Fibroblast of pulmonary artery (primary cell): ENCODE data around the gene ZSCAN32.

Source experiments
- DNase-seq: peaks from one replicate; pipeline ENCODE4 v3.0.0-alpha.2; 2010; ENCODE audit warnings: low read depth
- H3K4me3 ChIP-seq: replicated peaks from 2 replicates; pipeline ENCODE4 v1.5.1; 2011; ENCODE audit warnings: low read depth, mild to moderate bottlenecking, control low read depth, low read length, moderate library complexity
- CTCF ChIP-seq: IDR thresholded peaks from 2 replicates; pipeline ENCODE4 v1.5.1; 2011; ENCODE audit warnings: mild to moderate bottlenecking, control low read depth, low read length, inconsistent platforms; ENCODE audit errors: missing control alignments

The ZSCAN32 gene

GRCh38 chr16:3383045-3383448 lies 17.8 kb downstream of the ZSCAN32 start:
- H3K4me3 ChIP-seq, result no peak overlapping the region
- no peak for TF ChIP-seq CTCF

GRCh38 chr16:3377917-3378316 lies 22.9 kb downstream of the ZSCAN32 start:
- H3K4me3 ChIP-seq, result no peak overlapping the region
- TF ChIP-seq CTCF, result no peak
- DNase-seq, result no peak

More at GRCh38 chr16:3383045-3383448, 17.8 kb downstream of the ZSCAN32 start:
- DNase-seq, result no peak

- TF ChIP-seq CTCF, result no peak
- DNase-seq, result no peak
Observed at GRCh38 chr16:3375680-3376079, 25.1 kb downstream of the ZSCAN32 start.

GRCh38 chr16:3369073-3369472 lies 31.7 kb downstream of the ZSCAN32 start:
- TF ChIP-seq CTCF, result no peak
- no peak for DNase-seq
- H3K4me3 ChIP-seq, result no peak overlapping the region

More at GRCh38 chr16:3375680-3376079, 25.1 kb downstream of the ZSCAN32 start:
- H3K4me3 ChIP-seq, result no peak overlapping the region

- H3K4me3 ChIP-seq, result peak overlapping the region; percentile 69
- peak; percentile 94 for DNase-seq
- TF ChIP-seq CTCF, result no peak
Observed at GRCh38 chr16:3364774-3365427, 35.9 kb downstream of the ZSCAN32 start.

- TF ChIP-seq CTCF, result no peak
- DNase-seq, result no peak
- no peak overlapping the region for H3K4me3 ChIP-seq
Observed at GRCh38 chr16:3363793-3364192, 37.0 kb downstream of the ZSCAN32 start.

- no peak for DNase-seq
- TF ChIP-seq CTCF, result no peak
- H3K4me3 ChIP-seq, result no peak overlapping the region
Observed at GRCh38 chr16:3362931-3363330, 37.9 kb downstream of the ZSCAN32 start.
